T-helper 1 cell (primary cell): Measurements from ENCODE around the gene CNTN5.

ENCODE experiments used
- DNase-seq, 5 donors: peaks; one replicate each; pipeline ENCODE4 v3.0.0-alpha.2; 2012 to 2020

Gene CNTN5

DNA sequence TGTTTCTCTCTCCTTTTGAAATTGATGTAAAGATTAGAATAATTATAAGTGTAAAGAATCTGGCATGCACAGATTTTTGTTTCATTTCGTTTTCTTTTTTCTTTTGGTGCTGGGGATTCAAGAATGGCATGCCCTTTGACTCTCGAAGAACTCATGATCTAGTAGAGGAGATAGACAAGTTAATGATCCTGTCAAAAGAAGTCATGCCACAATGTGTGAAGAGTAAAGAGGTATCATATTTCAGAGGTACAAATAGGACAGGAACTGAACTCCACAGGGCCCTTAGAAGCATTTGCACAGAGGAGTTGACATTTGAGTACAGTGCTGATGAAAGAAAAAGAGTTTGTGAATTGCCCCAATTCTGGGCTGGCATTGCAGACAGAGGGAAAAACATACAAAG is 958.3 kb downstream of the CNTN5 start:
- no peak for DNase-seq

DNA sequence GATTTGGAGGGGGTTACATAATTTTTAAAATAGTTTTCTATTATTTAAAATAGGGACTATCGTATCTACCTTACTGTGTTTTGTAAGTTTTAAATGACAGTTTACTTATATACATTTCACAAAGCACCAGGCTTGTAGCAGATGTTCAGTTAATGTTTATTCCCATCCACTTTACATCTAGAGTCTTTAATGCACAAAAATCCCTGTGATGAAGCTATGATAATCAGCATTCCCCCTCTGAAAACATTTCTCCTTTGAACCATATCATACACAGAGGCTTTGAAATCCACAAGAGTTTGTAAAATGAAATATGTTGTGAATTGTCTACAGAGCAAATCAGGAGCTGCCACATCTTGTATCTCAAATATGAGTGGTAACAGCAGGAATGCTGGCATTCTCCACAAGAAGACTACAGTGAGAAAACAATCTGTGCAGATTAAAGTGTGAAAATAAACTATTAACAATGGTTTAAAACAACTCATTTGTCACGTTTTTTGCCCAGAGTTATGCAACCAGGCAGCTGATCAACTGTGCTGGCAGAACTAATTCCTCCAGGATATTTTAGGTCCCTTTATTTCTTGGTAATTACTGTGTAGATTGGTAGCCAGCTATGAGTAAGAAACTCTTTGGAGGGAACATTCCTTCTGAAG is 967.2 kb downstream of the CNTN5 start:
- no peak for DNase-seq

DNA sequence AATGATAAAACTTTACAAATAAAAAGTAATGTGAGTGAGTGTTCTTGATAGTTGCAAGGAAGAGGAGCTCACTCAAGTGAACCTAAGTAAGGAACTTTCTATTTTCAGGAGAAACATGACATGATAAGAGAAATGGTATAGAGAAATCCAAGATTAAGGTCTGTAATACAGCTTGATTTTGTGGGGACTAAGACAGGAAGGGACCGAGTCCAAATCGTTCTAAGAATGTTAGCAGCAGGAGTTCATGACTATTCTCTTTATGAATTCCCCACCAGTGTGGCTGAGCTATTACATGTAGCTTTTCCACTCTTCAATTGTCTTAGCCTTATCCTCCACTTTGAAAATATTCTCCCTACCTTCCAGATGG is 967.7 kb downstream of the CNTN5 start:
- DNase-seq, result no peak

DNA sequence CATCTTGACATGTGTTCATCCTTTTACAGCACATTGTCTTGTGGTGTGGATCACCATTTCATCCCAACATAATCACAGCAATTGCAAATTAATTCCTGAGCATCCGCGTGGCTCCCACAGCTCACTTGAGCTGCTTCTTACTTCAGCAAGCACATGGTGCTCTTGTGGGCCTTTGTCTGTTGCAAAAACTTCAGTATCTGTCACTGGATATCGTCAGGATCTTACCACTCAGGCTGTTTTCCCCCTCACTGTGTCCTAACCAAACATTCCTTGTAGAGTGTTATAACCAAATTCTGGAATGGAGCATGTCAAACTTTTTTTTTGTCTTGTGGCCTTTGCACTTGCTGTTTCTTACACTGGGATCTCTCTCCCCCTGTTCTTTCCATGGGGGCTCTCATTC is 983.2 kb downstream of the CNTN5 start:
- DNase-seq, result no peak

DNA sequence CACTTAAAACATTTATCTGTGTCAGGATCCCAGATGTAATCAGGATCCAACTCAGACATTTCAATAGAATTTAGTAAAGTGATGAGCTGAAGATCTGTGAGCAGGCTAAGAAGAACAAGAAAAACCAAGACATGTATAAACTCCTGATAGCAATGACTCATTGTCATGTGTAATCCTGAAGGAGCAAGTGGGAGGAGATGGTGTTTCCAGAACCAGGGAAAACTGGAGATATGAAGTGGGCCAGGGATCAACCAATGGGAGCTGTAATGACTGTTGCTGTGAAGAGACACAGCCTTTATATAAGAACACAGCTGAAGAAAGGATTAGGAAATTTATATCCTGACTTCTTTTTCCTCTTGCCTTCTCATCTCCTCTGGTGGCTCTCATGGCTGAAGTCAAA is 983.8 kb downstream of the CNTN5 start:
- DNase-seq, result no peak

DNA sequence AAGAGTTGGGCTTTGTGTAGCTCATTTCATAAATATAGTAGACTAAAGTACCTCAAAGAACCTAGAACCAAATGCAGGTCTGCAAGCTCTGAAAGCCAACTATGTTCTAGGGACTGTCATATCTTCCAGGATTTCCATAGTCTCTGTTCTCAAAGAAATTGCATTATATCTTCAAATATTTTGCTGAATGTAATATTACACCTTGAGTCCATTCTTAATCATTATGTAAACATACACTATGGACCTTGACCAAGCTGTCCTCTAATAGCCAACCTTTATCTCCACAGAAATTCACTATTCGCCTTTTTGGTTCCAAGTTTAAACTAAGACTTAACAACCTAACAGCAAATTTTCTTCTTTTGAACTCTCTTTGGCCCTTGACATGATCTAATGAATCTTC is 987.7 kb downstream of the CNTN5 start:
- DNase-seq, result no peak

DNA sequence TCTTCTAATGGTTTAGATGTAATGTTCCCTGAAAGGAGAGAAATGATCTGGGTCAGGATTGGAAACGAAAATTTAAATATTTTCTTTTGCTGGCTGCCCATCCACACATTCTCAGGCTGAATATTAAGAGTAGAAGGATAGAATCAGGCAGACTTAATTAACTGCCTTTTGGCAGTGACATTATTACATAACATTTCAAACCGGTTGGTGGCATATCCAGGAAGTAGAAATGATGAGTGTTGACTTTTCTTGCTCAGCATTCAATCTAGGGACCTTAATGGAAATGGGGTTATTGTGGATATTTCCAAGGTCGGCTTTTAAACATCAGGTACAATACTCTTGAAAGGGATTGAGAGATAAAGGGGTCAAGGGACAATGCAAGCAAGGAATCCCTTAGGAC is 989.0 kb downstream of the CNTN5 start:
- no peak for DNase-seq

DNA sequence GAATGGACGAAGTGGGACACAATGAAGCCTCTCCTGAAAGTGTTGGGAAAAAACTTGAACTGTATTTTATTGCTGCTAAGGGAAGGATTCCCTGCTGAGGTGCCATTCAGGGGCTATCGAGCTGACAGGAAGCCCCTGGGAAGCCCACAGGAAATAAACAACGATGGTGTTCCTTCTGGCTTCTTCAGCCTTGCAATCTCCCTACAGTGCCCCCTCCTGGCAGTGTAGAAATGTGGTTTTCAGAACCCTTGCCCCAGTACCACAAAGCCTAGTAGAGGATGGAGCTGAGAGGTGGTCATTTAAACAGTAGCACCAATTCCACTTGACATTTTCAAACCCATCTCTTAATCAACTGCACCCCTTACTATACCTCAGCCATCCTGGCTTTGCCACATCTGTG is 989.6 kb downstream of the CNTN5 start:
- no peak for DNase-seq

DNA sequence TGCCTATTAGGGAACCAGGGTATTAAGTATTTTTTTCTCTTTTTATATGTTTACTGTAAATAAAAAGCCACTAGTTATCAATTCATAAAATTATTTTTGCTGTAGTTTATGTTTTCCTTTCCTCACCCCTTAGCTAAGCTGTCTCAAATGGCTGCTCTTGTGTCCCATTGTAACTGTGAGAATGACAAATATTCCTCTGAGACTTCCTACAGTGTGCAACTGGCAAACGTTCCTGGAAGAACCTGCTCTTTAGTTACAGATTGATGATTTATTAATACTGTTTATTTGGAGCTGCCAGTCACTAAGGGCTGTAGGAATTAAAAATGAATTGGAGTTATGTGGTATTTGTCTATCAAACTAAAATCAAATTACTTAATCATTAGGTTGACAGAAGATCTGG is 990.9 kb downstream of the CNTN5 start:
- DNase-seq, result no peak

DNA sequence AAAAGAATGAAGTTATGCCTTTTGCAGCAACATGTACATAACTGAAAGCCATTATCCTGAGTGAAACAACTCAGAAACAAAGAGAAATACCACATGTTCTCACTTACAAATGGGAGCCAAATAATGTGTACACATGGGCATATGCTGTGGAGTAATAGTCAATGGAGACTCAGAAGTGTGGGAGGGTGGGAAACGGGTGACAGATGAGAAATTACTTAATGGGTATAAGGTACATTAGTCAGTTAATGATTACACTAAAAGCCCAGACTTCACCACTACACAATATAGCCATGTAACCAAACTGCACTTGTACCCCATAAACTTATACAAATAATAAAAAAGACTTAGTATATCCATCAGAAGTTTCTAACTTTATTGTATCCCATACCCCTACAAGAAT is 992.3 kb downstream of the CNTN5 start:
- no peak for DNase-seq

DNA sequence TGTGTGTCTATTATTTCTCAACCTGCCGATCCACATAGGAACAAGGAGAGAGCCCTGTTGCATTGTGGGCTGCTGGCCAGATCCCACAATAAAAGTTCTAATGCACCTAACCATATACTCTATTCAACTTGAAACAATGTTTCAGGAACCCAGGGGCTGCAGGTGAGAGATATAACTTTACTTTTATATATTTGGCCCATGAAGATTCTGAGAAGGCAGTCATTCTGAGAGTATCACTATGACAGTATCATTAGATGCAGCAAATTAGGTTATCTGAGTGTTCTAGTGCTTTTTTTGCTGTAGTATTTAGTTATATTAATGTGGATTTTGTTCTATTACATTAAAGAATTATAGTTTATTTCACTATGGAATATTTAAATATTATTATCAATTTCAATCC is 1011.2 kb downstream of the CNTN5 start:
- no peak for DNase-seq

DNA sequence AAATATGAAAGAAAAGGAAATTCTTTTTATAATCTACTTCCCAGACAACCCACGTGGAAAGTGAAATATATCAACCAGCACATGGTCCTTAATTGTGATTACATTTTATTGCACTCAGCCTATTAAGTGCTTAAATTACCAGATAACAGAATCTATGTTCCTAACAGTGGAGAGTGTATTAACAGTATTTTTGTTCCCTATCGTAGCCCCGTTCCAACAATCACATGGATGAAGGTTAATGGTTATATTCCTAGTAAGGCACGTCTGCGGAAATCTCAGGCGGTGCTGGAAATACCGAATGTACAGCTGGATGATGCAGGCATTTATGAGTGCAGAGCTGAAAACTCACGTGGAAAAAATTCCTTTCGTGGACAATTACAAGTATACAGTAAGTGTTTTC is 1040.3 kb downstream of the CNTN5 start:
- DNase-seq, result no peak

DNA sequence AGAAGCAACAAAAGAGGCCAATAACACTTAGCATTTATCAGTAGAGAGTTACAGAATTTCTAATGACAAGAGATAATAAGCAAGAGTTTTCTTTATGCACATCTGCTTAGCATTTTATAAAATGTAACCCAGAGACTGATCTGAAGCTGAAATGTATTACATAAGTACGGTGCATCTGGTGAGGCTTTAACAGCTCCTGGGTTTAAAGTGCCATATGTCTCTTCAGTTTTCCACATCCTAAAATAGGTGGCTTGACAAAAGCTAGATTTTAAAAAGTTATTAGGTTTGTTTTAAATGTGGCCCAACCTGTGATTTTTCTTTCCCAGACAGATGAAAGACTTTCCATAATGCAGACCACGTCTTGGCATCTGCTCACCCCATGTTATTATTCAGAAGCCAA is 1045.7 kb downstream of the CNTN5 start:
- no peak for DNase-seq

DNA sequence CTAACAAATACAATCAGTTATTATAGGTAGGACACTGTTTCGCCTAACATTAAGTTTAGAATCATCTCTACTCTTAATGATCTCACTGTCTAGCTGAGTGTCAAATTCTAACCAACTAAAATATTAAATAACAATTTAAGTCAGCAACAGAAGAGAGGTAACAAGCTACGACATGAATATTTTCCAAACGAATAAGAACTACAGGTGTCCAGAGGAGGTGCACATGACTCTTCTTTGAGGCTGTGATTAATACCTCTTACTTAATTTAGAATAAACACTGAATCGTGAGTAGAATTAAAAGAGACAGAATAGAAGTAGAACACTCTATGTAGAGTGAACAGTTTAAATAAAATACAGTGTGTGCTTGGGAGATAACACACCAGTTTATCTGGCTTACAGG is 1047.4 kb downstream of the CNTN5 start:
- DNase-seq, result no peak

DNA sequence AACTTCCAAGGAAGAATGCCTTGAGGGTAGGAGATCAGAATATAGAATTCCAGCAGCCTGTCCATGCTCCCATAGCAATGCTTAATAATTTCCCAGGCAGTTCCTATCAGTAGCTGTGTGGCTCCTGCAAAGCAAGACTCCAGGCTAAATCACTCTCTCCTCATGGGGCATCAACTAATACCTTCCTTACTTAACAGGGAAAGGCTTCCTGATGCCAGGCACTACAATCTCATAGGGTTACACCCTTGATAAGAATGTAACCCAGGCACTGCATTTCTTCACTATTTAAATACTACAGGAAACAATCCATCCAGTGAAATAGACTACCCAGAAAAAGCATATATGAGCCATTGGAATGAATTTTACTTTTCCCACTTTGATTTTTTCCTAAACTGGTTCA is 1051.4 kb downstream of the CNTN5 start:
- no peak for DNase-seq

DNA sequence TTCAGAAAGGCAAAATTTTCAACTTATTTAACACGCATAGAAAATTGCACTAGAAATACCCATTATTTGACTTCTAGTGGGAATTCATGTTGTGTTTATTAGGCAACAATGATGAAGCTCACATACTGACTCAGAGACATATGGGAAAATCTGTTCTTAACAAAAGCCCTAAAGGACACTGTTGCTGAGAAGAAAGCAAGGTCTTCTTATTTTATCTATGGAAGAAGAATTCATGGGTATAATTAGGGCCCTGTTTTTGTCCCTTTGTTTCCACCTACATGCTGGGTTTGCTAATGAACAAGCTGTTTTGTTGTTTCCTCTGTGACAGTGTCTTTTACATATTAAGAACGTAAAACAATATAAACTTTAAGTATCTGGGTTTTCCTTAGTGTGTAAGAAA is 1059.6 kb downstream of the CNTN5 start:
- no peak for DNase-seq

DNA sequence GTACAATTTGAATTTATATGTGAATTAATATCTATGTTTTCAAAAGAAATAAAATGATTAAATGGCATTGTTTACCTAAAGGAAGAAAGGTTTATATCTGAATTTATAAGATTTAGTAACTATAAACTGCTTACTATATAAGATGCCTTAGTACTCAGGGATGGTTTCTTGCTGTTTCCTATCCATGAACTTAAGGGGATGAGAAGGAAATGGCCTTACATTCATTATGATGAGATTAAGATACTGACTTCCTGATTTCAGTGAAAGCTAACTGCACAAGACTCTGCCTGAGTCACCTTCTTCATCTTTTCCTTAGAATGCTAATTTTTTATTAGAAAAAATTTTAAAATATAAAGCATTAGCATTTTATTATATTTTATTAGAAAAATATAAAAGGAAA is 1060.1 kb downstream of the CNTN5 start:
- no peak for DNase-seq

DNA sequence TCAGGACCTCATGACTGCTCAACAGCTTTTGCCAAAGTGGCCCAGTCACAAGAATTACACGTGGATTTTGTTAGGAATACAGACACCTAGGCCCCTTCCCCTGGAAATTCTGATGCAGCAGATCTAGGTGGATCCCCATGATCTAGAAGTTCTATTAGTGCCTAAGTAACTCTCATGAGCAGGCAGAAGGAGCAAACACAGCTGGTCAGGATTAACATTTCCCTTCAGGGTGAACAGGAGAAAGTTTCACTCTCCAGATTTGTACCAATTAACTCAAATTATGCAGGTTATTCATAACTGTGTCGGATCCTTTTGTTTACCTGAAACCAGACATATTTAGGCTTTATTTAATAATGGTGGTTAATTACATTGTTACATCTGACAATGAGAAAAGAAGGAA is 1072.9 kb downstream of the CNTN5 start:
- no peak for DNase-seq

DNA sequence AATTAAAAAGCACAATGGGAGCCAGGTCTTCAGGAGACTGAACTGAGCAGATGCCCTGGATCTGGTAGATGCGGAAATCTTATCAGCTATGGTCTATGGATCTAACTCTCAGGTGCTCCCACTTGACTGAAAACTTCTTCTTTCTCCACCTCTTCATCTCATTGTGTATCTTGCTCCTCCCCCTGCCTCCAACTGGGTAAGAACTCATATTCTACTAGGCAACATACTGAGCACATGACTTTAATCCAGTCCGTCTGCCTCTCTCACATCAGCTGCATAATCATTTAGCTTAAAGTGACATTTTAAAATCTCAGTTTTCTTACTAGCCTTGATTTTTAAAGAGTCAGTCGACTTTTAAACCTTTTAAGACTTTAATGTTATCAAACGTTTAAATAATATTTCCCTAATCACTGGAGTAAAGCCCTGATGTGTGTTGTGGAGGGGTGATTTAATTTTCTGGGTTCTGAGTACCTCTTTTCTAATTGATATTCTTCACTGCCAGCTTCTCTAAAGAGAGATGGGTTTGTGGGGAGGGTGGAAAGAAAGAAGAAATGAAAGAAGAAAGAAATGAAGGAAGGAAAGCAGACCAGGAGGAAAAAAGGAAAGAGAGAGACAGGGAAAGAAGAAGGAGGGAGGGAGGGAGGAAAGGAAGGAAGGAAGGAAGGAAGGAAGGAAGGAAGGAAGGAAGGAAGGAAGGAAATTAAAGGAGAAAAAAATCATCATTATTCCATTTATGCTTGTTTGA is 1073.5 kb downstream of the CNTN5 start:
- DNase-seq, result no peak

DNA sequence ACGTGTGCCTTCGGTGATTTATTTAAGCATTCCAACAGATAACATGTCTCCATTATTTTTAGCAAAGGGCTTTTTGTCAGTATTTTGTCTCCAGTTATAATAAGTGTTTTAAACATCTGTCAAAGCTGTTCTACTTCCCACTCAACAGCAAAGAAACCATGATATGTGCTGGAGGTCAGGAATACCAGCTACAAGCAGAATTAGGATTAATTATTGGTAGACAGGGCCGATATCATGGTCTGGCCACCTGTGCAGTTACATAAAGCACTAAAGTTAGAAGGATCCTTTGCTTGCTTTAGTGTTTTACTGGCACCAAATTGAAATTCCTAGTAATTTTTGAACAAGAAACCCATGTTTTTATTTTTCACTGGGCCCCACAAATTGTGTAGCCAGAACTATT is 1075.1 kb downstream of the CNTN5 start:
- no peak for DNase-seq

DNA sequence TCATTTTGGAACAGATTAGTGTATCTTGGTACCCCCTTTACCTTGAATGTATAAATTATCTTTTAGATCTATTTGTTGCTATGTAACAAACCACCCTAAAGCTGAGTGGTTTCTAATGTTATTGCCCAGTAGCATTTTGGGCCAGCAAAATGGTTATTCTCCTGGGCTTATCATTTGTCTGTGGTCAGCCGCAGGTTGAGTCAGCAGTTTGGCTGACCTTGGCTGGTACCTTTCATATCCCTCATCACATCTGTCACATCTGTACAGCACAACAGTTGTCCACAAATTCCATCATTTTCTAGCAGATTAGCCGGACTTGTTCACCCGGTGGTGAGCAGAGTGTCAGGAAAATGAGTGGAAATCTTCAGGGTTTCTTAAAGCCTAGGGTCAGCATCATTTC is 1077.8 kb downstream of the CNTN5 start:
- no peak for DNase-seq

DNA sequence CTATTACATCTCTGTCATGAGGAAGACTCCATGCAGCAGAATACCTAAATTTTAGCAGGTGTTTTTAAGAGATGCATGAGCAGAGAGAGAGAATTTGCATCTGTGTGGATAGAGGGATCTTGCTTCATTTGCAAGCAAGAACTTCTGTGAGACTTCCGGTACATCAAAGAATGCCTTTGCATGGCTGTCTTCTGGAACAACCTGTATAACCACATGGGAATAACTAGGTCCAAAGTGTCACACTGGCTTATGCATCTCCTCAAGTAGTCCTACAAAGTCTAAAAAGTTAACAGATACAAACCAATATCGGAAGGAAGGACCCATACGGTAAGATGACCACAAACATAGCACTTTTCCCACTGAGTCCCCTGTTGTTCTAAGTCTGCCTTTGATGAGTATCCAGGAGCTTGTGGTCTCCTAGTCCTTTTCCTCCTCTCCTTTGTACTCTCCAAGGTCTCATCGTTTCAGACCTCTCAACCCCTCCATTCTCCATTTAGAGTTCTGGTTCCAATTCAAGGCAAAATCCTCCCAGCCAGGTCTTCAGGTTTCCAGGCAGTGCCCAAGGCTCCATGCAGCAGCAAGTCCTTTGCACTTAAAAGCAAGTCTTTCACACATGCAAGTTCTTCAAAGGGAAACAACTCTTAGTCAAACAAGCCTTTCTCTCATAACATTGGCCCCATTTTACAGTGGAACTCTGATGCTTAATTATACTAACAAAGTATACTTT is 1084.7 kb downstream of the CNTN5 start:
- no peak for DNase-seq

DNA sequence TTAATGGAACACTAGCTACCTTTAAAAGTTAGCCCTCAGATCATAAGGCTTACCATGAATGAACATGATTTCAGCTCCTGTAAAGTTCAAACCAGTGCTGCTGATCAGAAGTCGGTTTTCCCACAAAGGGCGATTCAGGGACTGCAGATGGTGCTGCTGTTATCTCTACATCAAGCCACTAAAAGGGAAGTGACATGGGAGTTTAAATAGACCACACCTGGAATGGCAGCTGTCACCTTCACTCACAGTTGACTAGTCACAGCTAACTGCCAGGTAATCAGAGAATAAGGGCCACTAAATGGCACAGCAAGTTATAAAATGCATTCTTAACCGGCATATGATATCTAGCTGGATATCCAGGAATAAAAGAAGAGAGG is 1085.2 kb downstream of the CNTN5 start:
- DNase-seq, result no peak

DNA sequence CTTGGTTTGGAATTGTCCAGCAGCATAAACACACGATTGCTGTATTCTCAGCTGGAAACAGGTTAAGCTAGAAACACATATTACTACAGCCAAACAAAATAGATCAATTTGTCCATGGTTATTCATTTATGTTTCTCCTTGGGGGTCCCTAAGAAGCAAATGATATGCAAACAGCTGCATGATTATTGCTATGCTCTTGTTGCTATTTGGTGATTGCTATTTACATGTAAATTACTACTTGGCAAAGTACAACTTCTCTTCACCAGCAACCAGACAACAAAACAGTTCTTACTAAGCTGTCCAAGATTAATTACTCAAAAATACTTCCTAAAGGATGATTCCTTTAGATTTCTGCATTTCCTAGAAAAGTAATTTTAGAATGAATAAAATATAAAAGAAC is 1098.4 kb downstream of the CNTN5 start:
- no peak for DNase-seq
